Muscle of leg (tissue), 11 donors: ENCODE measurements around the gene IL18BP. TPM values are rescaled to one million over a fixed set of nuclear protein-coding genes. Genes with fewer than 3 reads are reported as not detected.

Experiments
- DNase-seq: peaks from one replicate; pipeline ENCODE4 v3.0.0; 2013
- H3K27ac ChIP-seq: one replicate; pipeline ENCODE4 v1.5.1; 2013; ENCODE audit warnings: mild to moderate bottlenecking, low read length, control low read depth
- H3K27me3 ChIP-seq: one replicate; pipeline ENCODE4 v1.6.1; 2013; ENCODE audit warnings: low read length; ENCODE audit not compliant: control insufficient read depth, insufficient read depth
- H3K36me3 ChIP-seq: one replicate; pipeline ENCODE4 v1.6.1; 2013; ENCODE audit warnings: low read length; ENCODE audit not compliant: control insufficient read depth, insufficient read depth
- H3K4me1 ChIP-seq: one replicate; pipeline ENCODE4 v1.6.1; 2013; ENCODE audit warnings: low read length; ENCODE audit not compliant: control insufficient read depth, insufficient read depth
- H3K4me3 ChIP-seq: one replicate; pipeline ENCODE4 v1.5.1; 2013; ENCODE audit warnings: low read length, control low read depth
- H3K9me3 ChIP-seq: replicated peaks from 2 replicates; pipeline ENCODE4 v1.6.1; 2013; ENCODE audit warnings: low read depth, low read length; ENCODE audit not compliant: control insufficient read depth
- WGBS: methylation state at CpG from one replicate; pipeline ENCODE4 v1.1.5; 2013; ENCODE audit warnings: missing lambda C conversion rate; ENCODE audit not compliant: insufficient coverage; 5-methylcytosine and 5-hydroxymethylcytosine counted together
- polyA plus RNA-seq, 8 donors: library from polyadenylated mRNA; unstranded; fragments of 120-200 nt; gene quantifications; one replicate each; pipeline versions ENCODE4 v1.2.1 to v1.2.3, GENCODE V29; 2013; ENCODE audit warnings: inconsistent platforms in 1 of 8, low replicate concordance in 1 of 8; ENCODE audit not compliant: insufficient read length in 8 of 8, insufficient read depth in 1 of 8
- total RNA-seq: library from RNA; stranded (reverse); fragments of 120-200 nt; gene quantifications from one replicate; pipeline ENCODE4 v1.2.4, GENCODE V29; 2013

IL18BP gene
- total and polyA plus RNA-seq, 9 donors: 2.5 to 11.0 (median 6.4) TPM

DNA sequence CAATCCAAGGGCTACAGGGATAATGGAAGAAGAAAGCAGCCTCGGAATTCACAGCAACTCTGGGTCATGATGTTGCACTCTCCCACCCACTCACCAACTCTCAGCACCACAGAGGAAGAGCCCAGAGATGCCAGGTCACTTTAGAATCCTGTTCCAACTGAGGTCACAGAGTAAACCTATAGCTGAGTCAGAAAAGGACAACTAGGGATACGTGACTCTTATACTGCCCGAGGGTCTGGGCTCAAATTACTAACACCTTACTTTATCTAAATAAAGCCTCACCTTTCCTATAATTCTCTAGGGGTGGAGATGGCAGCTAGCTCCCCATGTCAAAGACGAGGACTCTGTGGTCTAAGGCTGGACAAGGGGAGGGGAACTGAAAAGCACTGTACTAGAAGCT lies 24.6 kb downstream of the IL18BP start:
- no peak for DNase-seq

DNA sequence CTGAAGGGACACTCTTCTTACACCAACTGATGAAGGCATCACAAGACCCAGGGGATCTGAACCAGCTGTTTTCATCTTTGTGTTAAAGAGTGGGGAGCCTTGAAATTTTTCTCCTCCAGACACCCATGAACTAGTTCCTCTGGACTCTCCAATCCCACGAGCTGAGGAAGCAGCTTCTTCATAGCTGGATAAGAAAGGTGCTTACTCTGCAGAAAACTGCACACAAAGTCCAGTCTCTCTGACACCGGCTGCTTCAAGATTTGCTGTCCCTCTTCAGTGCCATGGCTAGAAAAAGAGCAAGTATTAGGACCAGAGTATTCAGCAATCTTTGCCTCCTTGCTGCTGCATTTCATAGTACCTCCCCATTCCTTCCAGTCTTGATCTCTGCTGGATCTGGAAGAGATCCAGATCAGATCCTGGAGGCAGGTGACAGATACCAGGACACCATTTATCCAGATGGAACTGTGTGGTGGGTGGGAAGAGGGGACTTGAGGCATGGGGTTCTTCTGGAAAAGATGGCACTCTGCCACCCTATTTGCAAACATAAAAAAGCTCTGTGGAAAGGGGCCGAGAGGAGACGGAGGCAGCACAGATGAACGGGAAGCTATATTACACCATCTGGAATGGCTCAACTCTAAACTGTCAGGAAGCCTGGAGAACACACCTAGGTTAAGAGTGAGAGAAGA lies 25.5 kb downstream of the IL18BP start:
- Histone ChIP-seq H3K4me3 (no peak overlapping the region), H3K27ac (no peak overlapping the region), H3K36me3 (peaks cover 93% of the 10 kb centered on the region), H3K27me3 (no peaks in the 10 kb centered on the region), H3K9me3 (no peaks in the 10 kb centered on the region), H3K4me1 (peaks cover 10% of the 10 kb centered on the region)
- WGBS: 40% methylated on average over 1 of the region's 5 CpGs
- DNase-seq: no peak

More for the DNA sequence above, 24.6 kb downstream of the IL18BP start:
- Histone ChIP-seq H3K36me3 (peaks cover 93% of the 10 kb centered on the region), H3K27ac (no peak overlapping the region), H3K4me1 (peaks cover 10% of the 10 kb centered on the region), H3K27me3 (no peaks in the 10 kb centered on the region), H3K9me3 (no peaks in the 10 kb centered on the region), H3K4me3 (no peak overlapping the region)
- no CpG with 5 or more reads among the region's 4 CpGs for whole genome bisulfite sequencing

DNA sequence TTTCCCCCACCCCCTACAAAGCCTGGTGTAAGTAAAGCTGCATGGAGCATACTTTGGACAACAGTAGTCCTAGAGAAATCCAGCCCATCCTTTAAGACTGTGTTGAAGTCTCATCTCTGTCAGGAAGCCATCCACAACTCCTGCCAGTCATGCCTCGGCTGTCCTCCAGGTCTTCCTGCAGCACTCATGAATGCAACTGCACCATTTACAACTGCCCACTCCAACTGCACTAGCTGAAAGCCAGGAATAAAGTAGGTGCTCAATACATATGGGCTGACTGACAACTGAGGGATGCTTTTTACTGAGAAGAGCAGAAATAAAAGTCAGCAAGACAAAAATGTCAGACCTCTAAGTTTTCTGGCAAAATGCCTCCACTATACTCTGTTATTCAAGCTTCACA lies 27.4 kb downstream of the IL18BP start:
- no CpG with 5 or more reads among the region's 1 CpG for WGBS

DNA sequence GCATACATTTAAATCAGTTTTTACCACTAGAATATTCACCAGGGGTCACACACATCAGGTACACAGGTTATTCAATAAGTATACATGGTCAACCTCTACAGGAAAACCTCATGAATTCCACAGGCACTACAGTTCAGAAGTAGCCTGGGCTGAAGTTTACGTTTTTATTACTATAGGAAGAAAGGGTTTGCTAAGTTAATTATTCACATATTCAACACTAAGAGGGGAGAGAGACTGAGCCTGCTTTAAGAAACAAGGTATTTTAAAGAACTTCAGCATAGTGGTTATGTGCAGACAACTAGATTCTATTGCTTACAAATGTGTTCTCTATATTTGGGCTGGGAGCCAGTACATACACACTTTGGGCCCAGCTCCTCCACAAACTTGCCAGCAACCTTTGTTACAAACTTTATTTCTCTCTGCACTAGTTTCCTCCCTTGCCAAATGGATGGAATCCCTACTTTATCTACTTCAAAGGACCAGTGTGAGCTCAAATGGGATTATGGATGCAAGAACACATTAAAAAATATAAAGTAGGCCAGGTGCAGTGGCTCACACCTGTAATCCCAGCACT lies 31.9 kb downstream of the IL18BP start:
- Histone ChIP-seq H3K27ac (no peak overlapping the region), H3K9me3 (no peaks in the 10 kb centered on the region), H3K4me1 (peaks cover 10% of the 10 kb centered on the region), H3K27me3 (no peaks in the 10 kb centered on the region), H3K36me3 (peaks cover 80% of the 10 kb centered on the region), H3K4me3 (no peak overlapping the region)
- peak; percentile 68 for DNase-seq
- WGBS: no CpG with 5 or more reads among the region's 1 CpG

More for the DNA sequence above, 27.4 kb downstream of the IL18BP start:
- Histone ChIP-seq H3K4me1 (peaks cover 13% of the 10 kb centered on the region), H3K36me3 (peaks cover 91% of the 10 kb centered on the region), H3K27me3 (no peaks in the 10 kb centered on the region), H3K27ac (no peak overlapping the region), H3K9me3 (no peaks in the 10 kb centered on the region), H3K4me3 (no peak overlapping the region)
- DNase-seq: peak; percentile 72

DNA sequence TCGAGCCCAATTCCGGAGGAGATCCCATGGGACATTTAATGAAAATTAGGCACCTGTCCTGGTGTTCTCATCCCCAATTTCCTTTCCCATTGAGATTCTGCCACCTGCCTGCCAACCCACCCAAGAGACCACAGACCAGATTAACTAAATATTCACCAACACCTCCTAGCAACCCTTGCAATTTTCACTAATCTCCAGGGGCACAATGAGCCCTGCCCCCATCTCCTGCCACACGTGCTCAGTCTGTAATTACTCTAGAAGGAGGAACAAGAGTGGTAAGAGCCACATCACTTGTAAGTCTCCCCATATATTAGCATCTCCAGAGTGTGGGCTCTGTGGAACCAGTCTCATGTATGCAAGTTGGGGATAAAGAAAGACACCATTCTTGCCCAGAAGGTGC lies 38.0 kb downstream of the IL18BP start:
- DNase-seq: no peak
- 36% methylated on average over 2 of the region's 3 CpGs for WGBS
- Histone ChIP-seq H3K4me1 (peaks cover 34% of the 10 kb centered on the region), H3K4me3 (no peak overlapping the region), H3K9me3 (no peaks in the 10 kb centered on the region), H3K27me3 (no peaks in the 10 kb centered on the region), H3K27ac (no peak overlapping the region), H3K36me3 (peaks cover 32% of the 10 kb centered on the region)

DNA sequence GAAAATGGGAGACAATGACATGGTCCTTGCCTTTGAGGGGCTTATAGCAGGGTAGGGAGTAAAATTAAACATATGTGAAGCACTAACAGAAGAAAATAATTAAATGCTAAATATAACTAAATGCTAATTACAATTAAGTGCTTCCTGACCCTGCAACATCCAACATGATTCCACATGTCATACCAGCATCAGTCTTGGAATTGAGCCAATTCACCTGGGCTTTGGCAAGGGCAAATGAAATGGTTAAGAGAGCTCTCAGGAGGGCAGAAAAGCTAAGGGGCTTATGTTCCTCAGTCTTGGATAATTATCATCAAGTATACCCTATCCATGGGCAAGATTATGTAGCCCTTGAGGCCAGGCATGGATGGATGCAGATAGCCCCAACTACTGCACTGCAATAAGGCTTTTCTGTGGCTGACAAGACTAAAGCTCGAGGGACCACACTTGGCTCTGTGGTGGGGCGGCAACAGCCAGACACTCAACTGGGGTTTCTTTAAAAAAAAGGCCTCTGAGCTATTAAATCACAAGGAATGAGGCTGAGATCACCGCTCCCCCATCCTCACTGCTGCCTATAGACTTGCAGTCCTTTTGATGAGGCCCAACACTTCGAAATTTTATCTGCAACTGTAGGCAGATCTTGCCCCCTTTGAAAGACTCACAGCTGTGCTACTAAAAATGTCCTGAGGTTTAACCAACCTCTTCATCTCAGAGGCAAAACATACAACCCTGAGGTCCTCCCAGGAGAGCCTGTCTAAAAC lies 39.0 kb downstream of the IL18BP start:
- H3K36me3 ChIP-seq: peaks cover 29% of the 10 kb centered on the region
- H3K4me3 ChIP-seq: peak overlapping the region; percentile 75
- H3K4me1 ChIP-seq: peaks cover 43% of the 10 kb centered on the region
- H3K9me3 ChIP-seq: no peaks in the 10 kb centered on the region
- DNase-seq: peak; percentile 80
- WGBS: 16% methylated on average over 4 of the region's 4 CpGs
- peak overlapping the region; percentile 98 for H3K27ac ChIP-seq
- H3K27me3 ChIP-seq: no peaks in the 10 kb centered on the region

DNA sequence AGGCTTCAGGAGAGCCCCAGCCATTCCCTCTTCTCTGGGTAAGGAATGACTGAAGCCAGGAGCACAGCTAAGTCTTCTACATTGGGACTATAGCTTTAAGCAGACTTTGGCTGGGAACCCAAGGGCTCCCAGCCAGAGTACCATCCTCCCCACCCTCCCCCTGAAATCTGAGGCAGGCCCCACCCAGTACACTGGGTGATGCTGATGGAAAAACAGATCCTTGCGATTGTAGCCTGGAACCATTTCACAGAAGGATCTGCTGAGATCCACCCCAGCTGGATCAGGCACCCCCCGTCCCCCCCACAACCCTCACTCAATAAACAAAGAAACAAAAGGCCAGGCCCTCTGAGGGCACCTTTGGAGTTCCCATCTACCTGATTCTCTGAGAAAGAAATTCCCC lies 39.8 kb downstream of the IL18BP start:
- WGBS: 0% methylated on average over 1 of the region's 2 CpGs
- Histone ChIP-seq H3K36me3 (peaks cover 23% of the 10 kb centered on the region), H3K27ac (peak overlapping the region; percentile 98), H3K27me3 (no peaks in the 10 kb centered on the region), H3K4me3 (peak overlapping the region; percentile 75), H3K9me3 (no peaks in the 10 kb centered on the region), H3K4me1 (peaks cover 44% of the 10 kb centered on the region)
- peak; percentile 93 for DNase-seq

DNA sequence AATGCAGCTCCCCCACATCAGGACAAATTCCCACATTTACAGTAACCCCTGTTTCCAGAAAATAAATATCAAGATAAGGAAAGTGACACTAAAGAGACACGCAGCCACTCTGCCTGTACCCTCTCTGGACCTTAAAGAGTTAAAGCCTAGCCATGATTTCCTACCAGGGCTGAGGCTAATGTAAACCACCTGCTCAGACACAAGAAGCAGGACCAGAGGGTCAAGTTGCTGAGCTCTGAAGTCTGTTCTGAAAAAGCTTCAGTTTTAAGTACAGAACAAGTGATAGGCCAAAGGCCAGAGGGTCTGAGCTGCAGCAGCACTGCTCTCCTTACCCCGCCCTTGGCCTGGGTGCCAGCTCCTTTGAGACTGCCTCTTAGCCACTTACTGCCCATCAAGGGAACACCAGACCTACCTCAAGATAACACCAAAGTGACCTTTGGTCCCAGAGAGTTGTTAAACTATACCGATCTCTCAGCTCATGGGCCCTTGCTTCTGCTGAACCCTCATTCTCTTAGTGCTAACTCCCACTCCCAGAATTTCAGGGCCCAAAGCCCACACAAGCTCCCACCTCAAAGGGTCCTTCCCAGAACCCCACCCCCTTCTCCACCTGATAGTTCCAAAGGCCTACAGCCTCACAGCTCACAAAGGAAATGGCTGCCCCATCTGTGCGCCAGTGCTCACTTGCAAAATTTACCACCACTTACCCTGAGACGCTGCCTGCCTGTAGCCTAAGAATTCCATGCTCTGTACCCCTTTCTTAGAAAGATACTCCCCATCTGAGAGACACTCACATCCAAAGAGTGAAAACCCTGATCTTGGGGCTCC lies 40.5 kb downstream of the IL18BP start:
- WGBS: 28% methylated on average over 2 of the region's 5 CpGs
- peaks cover 44% of the 10 kb centered on the region for H3K4me1 ChIP-seq
- peak; percentile 76 for DNase-seq

DNA sequence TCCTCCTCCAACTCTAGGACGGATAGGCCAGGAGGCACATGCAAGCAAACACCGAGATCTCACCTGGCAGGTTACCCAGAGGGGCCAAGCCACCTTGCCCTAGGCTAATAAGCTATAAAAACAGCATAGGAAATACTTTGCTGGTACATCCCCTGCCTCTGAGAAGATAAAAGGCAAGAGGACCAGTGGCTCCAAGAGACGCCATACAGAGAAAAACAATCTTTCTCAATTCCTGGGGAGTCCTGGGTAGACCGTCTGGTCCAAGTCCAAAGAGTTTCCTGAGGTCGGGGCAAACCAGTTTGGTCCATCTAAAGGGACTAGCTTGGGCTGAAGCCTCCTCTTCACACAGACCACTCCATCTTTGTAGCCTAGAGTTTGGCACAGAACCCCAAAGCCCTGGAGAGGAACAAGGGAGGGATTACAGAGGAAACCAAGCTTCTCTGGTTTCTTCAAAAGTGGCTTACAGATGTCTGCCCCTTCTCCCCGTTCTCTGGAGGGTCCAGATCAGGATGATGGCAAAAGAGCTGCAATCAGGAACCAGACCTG lies 41.2 kb downstream of the IL18BP start:
- no peaks in the 10 kb centered on the region for H3K27me3 ChIP-seq
- 5% methylated on average over 4 of the region's 6 CpGs for WGBS
- peak overlapping the region; percentile 75 for H3K4me3 ChIP-seq
- H3K4me1 ChIP-seq: peaks cover 44% of the 10 kb centered on the region
- H3K36me3 ChIP-seq: peaks cover 14% of the 10 kb centered on the region
- H3K9me3 ChIP-seq: no peaks in the 10 kb centered on the region
- peak overlapping the region; percentile 98 for H3K27ac ChIP-seq
- peak; percentile 61 for DNase-seq

More for the DNA sequence above, 40.5 kb downstream of the IL18BP start:
- Histone ChIP-seq H3K4me3 (peak overlapping the region; percentile 75), H3K9me3 (no peaks in the 10 kb centered on the region), H3K27me3 (no peaks in the 10 kb centered on the region), H3K36me3 (peaks cover 19% of the 10 kb centered on the region), H3K27ac (peak overlapping the region; percentile 98)
